NCI-H774 (cell line): Measurements from ENCODE around the gene PCDH9.

Experiments
- DNase-seq: peaks from one replicate; lab custom pipeline; 2025; lab: John Stamatoyannopoulos, UW

PCDH9 gene

DNA sequence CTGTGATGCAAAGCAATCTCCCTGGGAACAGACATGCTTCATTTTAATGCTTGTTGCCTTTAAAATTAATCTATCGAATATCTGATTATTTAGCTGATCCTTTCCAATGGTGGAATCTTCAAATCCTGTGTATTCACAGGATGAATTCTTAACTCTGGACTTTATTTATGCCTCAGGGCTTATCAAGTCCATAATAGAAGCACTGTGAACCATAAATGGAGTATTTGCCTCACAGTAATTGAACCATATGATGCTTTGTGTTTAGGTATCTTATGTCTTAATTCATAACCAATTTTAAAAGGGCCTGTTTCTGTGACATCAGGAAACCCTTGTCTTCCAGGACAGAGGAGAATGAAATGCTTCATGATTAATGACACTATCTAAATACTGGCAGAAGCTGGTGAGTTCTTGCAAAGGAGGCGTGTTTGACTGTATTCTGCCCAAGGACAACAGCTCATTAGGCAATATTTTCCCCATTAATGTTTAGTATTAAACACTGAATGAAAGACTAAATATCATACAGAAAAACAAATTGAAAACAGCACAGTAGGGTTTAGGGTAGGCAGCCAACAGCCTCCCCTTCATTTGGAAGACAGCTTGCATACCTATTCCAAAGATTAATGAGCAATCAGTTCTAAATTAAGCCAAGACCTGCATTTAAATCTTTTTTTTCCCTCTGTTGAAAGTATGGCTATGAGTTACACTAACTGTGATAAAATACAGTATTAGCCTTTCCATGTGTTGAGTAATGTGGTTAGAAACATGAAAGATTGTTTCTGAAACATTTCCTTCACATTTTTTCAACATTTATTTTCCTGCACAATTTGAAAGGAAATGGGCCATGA lies 709.4 kb downstream of the PCDH9 start:
- DNase-seq: no peak

DNA sequence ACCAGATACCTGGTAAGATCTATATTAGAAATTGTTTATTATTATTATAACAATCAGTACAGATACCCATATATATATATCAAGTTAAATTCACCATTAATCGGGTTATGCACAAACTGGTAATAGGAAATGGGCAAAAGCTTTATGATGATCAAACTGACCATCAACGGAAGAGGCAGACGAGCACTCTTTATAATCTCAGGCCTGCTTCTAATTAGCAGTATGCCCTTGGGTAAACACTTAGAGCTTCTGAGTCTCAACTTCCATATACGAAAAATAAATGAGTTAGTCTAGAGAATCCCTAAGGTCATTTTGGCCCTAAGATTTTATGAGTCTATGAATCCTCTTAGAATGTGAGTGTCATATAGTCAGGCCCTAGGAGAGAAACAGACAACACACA lies 710.9 kb downstream of the PCDH9 start:
- no peak for DNase-seq

DNA sequence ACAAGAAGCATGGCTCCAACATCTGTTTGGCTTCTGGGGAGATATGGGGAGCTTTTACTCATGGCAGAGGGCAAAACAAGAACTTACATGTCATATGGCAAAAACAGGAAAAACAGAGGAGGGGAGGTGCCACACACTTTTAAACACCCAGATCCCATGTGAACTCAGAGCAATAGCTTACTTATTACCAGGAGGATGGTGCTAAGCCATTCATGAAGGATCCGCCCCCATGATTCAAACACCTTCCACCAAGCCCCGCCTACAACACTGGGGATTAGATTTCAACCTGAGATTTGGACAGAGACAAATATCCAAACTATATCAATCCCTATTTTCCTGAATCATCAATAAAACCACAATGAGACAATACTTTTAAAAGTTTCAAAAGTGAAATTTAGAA lies 712.1 kb downstream of the PCDH9 start:
- no peak for DNase-seq

DNA sequence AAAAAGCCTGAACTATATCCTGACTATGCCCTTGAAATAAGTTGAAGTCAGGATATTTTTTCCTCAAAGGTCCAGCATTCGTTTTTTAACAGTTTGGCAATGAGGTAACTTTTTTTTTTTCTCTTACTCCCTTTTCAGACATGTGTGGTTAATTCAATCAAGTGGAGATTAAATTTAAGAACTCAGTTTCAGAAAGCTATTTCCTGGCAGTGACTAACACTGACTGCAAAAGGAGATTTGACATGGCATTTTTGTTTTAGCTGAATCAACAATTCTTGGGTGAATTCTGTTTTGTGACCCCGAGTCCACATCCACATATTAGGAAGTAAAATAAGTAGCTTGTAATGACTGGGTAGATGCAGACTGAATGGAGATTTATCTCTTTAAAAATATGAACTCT lies 716.4 kb downstream of the PCDH9 start:
- DNase-seq: no peak

DNA sequence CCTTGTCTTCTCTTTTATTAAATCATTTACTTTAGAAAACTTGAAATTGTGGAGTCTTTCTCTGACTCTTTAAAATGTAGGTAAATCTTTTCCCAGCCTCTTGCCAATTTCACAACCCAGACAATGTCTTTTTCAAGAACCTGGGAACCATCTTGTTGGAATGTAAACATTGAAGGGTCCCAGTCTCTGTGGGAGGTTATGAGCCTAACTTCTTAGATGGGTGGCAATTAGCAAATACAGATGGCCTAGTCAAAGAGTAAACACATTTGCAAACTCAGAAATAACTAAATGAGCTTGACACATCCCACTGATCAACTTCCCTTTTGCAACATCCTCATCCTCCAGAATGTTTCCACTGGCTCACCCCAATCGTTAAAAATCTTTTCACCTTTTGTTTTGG lies 721.0 kb downstream of the PCDH9 start:
- DNase-seq: no peak

DNA sequence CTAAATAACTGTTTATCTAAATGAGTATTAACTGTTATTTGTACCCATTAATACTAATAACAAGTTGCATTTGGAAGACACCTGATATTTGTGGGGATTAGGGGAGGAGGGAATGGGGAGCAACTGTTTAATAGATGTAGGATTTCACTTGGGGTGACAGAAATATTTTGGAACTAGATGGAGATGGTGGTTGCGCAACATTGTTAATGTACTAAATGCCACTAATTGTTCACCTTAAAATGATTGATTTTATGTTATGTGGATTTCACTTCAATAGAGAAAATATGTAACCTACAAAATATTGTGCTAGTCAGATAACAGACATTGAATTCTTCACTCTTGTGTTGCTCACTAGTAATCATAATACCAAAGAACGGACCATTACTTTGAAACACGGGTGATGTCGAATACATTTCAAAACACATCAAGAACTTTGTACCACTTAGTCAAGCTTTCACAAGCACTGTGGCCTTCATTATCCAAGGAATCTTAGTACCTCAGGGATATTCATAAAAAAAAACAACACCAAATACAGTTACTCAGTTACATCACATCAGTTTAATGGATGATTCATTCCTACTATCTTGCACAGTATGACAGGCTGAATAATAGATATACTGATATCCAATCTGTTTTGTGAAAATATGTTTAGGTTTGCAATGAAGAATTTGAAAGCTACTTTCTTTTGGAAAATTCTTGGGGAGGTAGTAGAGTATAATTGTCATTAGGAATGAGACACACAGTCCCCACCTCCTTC lies 721.8 kb downstream of the PCDH9 start:
- no peak for DNase-seq

DNA sequence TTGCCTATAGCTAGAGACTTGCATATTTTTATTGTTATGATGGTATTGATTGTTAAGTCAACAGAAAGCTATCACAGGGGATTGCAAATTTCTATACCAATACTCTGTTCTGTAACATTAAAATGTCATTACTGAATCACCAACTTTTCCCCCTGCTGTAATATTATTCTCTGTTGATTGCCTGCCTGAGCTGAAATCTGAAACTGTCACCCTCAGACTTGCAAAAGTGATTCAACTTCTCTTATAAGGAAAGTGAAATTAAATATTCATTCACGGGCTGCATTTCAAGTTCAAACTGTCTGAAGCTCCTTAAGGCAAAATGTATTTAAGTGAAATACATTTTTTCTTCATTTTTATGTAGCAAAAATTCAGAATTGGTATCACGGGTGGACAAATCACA lies 723.2 kb downstream of the PCDH9 start:
- no peak for DNase-seq

DNA sequence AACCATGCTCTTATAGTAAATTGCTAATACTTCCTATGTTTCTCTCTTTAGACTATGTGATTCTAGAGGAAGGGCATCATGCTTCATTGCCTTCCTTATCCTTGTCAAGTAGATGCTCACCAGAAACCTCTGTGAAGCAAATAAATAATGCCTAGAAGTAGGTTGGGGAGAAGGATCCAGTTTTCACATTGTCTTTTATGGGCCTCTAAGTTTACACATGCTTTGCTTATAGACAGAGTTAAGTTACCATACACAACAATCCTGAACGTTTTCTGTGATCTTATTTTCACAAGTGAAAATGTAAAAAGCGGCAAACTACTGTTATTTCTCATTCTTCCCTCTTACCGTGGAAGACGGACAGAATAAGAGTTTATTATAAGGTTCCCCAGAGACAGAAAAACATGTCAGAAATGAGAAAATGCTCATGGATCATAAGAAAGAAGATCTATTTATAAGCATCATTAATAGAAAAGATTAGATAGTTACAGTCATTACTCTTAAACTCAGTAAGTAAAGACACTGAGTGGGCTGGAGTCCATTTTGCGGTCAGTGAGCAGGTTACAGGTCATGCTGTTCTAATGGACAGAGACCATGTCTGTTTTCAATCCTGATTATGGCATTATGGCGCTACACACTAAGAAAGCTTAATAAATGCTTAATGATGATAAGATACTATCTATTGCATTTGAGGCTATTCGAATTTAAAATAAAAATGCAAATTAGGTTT lies 723.9 kb downstream of the PCDH9 start:
- DNase-seq: no peak

DNA sequence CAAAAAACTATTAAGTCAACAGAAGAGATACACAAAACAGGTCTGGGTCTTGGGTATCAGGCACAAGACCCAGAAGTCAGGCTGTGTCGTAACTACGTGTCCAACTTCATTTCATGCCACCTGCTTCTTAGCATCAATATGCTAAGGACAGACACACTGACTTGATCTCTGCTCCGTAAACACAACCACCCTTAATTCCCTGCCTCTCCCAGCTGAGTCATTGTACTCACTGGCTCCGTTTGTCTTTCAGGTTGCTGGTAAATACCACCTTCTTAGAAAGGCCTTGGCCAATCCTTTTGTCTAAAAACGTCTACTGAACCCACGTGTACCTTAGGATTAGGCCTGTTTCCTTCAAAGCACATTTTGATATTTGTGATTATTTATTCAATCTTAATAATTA lies 726.2 kb downstream of the PCDH9 start:
- no peak for DNase-seq

DNA sequence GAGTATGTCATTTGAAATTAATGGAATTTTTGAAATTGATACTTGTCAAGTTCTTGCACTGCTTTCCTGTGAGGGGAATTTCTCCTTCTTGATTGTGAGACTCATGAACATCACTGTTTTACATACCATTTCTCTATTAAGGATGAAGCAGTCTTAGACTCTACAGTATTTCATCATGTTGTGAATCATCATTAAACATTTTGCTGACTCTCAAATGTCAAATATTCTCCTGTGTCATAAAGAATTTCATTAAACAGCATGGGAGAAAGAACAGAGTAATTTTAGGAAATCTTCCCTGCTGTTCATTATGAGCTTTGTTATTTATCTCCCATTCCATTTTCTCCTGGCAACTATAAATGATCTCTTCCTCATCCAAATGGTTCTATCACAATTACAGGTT lies 729.0 kb downstream of the PCDH9 start:
- DNase-seq: no peak

DNA sequence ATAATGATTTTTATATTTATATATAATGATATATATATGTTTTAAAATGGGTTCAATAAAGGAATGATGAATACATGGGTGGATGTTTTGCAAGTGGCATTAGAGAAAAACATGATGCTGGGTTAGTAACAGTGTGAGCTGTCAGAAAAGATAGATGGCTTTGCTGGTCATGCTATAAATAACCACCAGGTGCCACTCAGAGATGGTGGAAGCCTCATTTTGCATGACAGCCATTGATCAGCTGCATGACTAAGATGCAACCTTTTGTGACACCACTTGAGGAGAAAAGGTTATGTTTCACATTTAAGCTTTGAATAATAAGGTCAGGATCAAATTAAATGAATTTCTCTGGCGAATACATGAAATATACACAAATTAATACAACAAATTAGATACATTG lies 737.7 kb downstream of the PCDH9 start:
- no peak for DNase-seq

DNA sequence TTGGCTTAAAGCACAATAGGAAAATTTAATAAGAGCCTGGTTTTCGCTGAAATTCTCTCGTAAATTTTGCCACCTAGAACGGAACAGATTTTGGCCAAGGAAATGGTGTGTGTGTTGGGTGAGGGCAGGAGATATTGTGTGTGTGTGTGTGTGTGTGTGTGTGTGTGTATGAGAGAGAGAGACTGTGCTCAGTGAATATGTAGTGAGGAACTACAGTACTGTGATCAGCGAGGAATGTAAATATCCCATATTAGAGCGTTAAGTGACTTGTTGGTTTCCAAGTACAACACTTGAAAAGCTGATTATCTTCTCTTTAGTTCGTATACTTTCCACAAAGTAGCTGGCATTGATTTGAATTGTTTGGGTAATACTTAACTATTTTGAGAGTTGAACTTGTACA lies 738.9 kb downstream of the PCDH9 start:
- no peak for DNase-seq

DNA sequence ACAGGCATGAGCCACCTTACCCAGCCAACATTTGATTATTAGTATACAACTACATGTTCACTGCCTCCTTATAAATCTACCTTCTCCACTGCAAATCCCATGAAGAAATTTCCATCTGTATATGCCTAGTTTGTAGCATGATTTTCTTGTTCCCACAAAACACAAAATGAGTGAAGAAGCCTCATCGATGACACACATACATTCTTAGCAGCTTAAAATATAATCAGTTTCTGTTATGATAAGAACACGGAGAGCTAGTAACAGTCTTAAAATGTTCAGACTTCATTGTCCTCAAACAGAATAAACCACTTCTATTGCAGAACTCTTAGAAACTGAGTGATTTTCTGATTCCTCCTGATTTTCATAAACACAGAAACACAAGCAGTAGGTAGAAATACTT lies 740.5 kb downstream of the PCDH9 start:
- no peak for DNase-seq

DNA sequence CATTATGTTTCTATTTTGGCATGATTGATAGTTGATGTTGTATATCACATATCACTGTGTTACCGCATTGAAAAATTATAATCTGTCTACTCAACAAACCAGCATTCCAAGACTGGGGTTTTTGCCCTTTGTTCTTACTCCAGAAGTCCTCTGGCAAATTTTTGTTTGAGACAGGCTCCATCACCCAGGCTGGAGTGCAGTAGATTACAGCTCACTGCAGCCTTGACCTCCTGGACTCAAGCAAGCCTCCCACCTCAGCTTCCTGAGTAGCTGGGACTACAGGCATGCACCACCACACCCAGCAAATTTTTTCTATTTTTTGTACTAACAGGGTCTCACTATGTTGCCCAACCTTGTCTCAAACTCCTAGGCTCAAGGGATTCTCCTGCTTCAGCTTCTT lies 741.0 kb downstream of the PCDH9 start:
- DNase-seq: no peak

DNA sequence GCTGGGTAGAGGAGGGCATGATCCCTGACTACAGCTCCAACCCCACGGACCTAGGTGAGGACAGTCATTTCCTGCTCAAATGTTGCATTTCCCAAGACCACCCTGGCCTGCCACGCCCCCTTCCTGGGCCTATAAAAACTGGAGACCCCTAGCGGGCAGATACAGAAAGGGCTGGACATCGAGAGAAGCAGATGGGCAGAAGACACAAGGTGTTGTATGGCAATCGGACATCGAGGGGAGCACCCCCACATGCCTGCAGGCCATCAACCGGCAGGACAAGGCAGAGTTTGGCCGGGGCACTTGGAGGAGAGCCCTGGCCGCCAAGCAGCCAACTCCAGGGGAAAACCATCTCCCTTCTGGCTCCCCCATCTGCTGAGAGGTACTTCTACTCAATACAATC lies 746.4 kb downstream of the PCDH9 start:
- no peak for DNase-seq

DNA sequence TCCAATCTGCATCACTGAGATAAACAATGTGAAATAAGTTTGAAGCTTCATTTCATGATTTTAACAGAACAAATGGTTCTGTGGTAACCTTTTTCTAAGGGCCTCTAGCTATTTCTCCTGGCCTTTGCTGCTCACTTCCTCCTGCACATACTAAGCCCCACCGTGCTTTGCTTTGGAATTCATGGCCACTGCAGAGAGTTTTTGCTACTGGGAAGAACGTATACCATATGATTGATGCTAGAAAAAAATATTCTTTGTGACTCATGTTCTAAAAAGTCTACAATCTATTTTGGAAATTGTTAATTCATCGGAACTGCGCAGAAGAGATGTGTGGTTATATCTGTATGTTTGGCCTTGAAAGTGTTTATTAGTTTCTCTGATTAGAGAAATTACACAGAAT lies 747.3 kb downstream of the PCDH9 start:
- no peak for DNase-seq

DNA sequence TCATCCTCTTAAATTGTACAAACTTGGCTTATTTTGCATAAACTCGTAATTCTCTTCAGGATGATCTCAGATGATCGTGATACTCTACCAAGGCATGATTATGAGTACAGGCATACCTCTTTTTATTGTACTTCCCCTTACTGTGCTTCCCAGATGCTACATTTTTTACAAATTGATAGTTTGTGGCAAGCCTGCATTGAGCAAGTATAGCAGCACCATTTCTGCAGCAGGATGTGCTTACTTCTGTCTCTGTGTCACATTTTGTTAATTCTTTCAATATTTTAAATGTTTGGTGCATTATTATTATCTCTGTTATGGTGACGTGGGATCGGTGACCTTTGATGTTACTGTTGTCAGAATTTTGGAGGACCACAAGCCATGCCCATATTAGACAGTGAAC lies 752.3 kb downstream of the PCDH9 start:
- DNase-seq: no peak

DNA sequence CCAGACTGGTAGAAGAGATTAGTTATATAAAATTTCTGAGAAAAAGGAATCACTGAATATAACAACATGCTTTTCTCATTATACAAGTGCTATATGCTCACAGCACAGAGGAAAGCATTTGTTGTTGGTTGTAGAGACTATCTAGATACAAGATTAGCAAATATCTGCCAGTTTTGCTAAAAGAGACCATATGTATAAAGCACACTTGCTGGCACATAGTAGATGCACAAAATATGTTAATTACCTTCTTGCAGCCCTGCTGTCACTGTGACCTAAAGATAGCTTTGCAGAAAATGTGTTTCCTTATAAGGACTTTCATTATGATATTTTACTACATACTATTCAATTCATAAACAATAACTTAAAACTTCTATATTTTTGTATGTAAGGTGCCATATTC lies 755.1 kb downstream of the PCDH9 start:
- no peak for DNase-seq

DNA sequence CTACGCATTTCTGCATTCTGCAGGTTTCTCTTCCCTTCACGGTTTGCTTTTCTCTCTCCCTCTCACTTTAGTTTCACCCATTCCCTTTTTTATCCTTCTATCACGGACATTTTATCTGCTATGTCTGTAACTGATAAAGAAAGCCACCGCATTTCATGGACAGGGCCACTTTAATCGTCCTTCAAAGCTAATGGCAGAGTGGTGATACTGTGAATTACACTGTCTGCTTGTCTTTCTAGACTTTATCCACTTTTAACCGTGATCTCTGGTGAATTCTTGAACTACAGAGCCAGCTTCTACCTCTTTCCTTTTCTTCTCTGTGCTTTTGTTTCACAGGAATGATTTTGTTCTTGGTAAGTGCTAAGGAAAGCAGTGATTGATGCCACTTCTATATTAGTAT lies 760.4 kb downstream of the PCDH9 start:
- no peak for DNase-seq

DNA sequence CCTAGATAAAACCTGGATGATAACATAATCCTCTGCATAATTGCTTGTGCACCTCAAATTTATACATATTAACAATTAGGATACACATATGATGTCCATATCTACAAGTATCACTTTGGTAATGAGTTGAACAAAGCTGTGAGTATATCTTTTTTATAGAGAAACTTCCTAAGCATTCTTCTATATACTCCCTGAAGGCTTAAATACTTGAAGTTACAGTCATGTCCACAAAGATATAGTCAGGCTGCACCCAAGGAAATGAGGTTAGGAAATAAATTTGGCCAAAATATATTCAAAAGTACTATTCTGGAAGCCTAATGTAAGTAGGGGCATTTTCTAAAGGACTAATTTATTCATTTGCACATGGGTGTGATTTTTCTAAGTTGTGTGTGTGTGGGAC lies 761.5 kb downstream of the PCDH9 start:
- no peak for DNase-seq

DNA sequence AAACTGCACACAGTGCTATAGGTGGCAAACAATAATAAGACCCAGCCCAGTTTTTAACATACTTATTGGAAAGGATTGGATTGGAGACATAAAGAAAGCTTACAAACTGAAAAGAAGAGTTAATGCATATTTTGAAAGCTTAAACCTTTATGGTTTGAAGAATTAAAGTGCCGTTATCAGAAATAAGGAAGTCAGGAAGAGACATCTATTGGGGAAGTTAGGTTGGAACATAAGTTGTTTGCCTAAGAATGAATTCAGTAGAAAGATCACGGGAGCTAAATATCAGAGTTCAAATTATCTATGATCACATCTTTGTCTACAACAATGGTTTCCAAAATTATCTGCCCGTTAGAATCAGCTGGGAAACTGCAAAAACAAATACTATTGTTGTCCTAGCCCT lies 767.9 kb downstream of the PCDH9 start:
- no peak for DNase-seq

DNA sequence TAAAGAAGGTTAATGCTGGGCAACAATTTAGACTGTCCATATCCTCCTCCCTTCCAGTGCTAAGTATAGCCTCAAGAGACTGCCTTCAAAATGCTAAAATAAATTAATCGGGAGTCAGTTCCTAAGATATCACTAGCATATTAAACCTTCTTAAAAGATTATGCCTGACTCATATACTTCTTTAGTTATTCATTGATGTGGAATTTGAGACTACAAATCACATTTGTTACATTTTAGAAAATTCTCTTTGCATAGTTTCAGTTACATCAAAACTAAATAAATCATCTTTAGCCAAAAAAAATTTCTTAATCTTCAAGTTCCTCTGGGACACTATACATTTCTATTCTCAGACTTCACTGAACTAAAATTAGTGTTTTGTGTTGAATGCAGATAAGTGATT lies 769.1 kb downstream of the PCDH9 start:
- no peak for DNase-seq

DNA sequence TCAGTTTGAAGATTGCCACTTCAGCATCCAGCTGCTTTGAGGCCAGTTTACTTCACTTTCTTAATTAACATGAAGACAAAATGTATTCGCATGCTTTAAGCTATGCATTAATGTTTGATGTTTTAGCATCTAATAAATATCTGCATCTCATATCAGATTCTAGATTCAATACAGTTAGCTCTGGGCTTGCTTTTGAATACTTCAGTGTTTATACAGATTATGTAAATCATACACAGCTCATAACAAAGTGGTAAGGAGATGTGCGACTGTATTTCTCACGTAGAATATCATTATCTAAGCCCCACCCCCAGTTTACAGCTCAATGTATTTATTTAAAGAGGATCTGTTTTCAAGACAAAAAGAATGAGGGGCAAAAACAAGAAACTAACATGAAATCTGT lies 770.5 kb downstream of the PCDH9 start:
- DNase-seq: no peak
